ENCODE measurements around the gene SPAG6.

Gene SPAG6

DNA sequence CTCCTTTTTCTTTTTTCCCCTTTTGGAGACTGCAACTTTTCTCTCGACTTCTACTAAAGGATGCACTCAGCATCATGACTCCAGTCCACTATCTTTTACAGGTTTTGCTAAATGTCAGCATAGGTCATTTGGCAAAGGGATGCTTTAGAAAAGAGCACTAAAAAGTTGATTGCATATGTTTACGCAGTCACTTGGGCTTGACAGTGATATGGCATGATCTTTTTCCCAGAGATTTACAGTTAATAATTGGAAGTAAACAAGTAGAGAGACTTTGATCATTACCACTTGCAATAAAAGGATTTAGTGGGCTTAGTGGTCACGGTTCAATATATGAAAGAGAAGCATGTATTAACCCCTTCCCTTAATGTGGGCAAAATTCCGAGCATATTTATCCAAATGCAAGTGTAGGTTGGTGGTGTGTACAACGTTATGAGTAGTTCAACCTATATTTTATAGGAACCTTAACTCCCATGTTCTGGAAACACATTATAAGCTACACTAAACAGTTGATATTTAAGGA, 22.6 kb upstream of the SPAG6 start:
- TF ChIP-seq CTCF (IDR thresholded peaks at IDR 0.05; ENCODE audit: insufficient read depth, low read depth, low read length, missing control alignments): no peak
- H3K4me3 ChIP-seq (ENCODE audit: low read depth, low read length): peak overlapping the region; percentile 79
- no peak for DNase-seq (ENCODE audit: low read depth)

DNA sequence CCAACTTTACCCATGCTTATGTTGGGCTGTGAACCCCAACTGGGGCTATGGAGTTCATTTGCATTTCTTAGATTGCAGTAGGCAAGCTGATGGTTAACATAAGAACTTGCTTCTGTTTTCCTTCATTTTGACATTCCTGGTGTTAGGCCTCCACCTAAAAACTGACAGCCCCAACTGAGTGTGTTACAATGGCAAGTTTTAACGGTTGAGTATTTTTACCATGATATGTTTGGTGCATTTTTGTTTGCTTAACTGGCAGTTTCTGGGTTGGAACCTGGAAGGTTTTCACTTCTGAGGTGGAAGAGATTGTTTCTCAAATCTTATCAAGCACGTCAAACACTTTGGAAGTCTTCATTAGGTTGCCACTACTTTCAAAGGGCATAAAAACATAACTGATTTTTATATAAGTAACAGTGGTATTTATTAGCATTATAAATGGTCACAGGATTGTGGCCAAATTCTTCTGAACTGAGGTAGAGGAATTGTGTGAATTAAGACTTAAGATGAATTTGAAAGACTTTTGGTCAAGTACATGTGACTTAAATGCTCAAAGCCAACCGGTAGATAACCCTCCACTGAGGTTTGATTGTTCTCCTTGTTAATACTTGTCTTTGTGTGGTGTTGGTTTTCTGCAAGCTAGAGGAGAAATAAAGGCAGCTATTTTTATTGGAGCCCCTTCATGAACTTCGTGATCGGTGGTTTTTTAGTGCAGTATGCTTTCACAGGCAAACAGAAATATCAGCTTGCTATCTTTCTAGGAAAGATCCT, 21.6 kb upstream of the SPAG6 start:
- no peak overlapping the region for H3K4me3 ChIP-seq (ENCODE audit: low read depth, low read length)
- no peak for TF ChIP-seq CTCF (IDR thresholded peaks at IDR 0.05; ENCODE audit: insufficient read depth, low read depth, low read length, missing control alignments)
- DNase-seq (ENCODE audit: low read depth): no peak

- DNase-seq (ENCODE audit: low read depth): no peak
- no peak for TF ChIP-seq CTCF (IDR thresholded peaks at IDR 0.05; ENCODE audit: insufficient read depth, low read depth, low read length, missing control alignments)
- H3K4me3 ChIP-seq (ENCODE audit: low read depth, low read length): peak overlapping the region; percentile 70
These were observed 20.9 kb upstream of the SPAG6 start for GRCh38 chr10:22324413-22324812.

DNA sequence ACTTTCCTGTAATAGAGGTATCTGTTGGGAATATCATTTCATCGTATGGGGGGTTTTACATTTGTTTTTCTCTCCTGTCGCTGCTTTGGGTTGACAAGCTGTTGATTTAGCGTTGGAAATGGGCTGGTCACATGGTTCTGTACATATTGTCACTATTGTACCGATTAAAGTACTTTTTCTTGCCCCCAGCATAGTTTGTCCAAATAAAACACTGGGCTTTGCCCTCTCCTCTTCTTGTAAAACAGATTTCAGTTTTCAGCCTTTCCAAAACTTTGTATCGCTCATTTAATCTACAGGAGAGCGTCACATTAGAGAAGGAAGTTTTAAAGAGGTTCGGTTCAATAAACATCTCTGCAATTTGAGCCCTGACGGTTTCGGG, 20.4 kb upstream of the SPAG6 start:
- H3K4me3 ChIP-seq (ENCODE audit: low read depth, low read length): peak overlapping the region; percentile 70
- no peak for TF ChIP-seq CTCF (IDR thresholded peaks at IDR 0.05; ENCODE audit: insufficient read depth, low read depth, low read length, missing control alignments)

DNA sequence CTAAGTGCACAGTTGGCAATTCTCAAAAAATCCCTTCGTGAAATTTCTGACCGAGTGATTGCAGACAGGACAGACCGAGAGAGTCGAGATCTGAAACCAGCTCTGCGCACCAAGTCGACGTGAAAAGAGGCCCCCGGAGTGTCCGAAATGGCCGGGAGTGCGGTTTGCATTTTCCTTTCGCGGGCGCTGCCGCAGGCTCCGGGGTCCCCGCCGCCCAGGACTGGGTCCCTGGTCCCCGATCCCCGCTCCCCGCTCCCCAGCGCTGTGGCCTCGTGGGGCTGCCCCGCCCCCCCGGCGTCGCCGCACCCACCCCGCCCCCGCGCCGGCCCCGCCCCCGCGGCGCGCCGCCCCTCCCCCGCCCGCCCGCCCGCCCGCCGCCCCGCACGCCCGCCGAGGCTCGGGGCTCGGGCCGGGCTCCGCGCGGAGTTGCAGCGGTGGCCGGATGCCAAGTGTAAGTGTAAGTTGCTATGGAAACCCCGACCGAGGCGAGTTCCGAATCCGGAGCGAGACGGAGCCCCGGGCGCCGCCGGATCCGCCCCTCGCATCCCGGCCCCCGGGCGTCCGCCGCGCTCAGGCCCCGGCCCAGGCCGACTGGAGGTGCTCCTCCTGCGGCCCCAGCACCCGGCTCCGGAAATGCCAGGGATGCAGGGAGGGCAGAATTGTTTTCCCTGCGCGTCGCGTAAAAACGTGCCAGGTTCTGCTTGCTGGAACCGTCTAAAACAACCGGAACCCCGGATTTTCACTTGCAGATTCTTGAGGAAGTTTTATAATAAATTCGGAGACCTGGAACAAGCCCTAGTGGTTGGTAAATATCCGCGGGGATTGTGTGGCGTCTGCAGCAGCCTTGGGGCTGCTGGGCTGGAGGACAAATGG, 19.8 kb upstream of the SPAG6 start:
- peak overlapping the region; percentile 70 for H3K4me3 ChIP-seq (ENCODE audit: low read depth, low read length)
- peak; percentile 81 for DNase-seq (ENCODE audit: low read depth)
- no peak for TF ChIP-seq CTCF (IDR thresholded peaks at IDR 0.05; ENCODE audit: insufficient read depth, low read depth, low read length, missing control alignments)

More for the DNA sequence above, 20.4 kb upstream of the SPAG6 start:
- DNase-seq (ENCODE audit: low read depth): no peak

DNA sequence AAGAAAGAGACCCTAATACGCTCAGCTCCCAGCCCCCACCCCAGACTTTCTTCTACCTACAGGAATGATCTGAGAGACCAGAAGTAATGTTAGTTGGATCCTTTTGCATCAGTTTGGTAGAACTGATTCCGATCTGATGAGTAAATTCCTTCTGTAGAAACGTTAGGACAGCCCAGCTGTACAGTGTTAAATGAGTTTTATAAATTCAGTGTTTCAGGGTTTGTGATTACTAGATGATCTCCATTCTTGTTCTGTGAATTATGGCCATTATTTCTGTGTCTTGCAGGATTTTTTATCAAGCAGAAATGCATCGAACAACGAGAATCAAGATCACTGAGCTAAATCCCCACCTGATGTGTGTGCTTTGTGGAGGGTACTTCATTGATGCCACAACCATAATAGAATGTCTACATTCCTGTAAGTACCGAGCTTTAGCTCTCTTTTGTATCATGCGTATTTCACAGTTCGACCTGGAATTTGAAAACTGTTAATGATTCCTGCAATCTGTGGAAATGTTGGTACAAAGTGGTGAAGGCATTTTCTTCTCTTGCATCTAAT, 19.1 kb upstream of the SPAG6 start:
- TF ChIP-seq CTCF (IDR thresholded peaks at IDR 0.05; ENCODE audit: insufficient read depth, low read depth, low read length, missing control alignments): no peak
- H3K4me3 ChIP-seq (ENCODE audit: low read depth, low read length): peak overlapping the region; percentile 52
- no peak for DNase-seq (ENCODE audit: low read depth)

All from GM12865 (cell line).